ENCODE measurements around the gene NIPAL4.

DNA sequence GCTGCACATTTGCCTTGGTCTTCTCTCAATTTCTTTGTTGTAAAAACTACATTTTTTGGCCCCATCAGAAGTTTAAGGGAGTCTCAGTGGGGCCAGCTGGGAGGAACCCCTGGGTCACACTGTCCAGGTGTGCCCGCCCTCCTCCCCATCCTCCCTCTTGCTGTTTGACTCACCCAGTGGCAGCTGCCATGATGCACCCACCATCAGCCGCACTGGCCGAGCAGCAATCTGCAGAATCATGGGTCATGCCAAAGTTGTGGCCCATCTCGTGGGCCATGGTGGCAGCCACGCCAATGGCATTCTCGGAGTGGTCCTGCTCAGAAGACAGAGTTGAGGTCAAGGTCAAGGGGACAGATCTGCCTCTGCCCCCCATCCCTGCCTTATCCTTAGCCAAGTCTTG is 45.5 kb downstream of the NIPAL4 start:
- TF ChIP-seq, protein P1, sequence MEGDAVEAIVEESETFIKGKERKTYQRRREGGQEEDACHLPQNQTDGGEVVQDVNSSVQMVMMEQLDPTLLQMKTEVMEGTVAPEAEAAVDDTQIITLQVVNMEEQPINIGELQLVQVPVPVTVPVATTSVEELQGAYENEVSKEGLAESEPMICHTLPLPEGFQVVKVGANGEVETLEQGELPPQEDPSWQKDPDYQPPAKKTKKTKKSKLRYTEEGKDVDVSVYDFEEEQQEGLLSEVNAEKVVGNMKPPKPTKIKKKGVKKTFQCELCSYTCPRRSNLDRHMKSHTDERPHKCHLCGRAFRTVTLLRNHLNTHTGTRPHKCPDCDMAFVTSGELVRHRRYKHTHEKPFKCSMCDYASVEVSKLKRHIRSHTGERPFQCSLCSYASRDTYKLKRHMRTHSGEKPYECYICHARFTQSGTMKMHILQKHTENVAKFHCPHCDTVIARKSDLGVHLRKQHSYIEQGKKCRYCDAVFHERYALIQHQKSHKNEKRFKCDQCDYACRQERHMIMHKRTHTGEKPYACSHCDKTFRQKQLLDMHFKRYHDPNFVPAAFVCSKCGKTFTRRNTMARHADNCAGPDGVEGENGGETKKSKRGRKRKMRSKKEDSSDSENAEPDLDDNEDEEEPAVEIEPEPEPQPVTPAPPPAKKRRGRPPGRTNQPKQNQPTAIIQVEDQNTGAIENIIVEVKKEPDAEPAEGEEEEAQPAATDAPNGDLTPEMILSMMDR (IDR thresholded peaks at IDR 0.05; ENCODE audit: poor library complexity, severe bottlenecking): no peak
- TF ChIP-seq POLR2AphosphoS5 (IDR thresholded peaks at IDR 0.05): no peak
